Breast epithelium (tissue), 4 donors: ENCODE measurements around the gene PPEF1. TPM values are rescaled to one million over a fixed set of nuclear protein-coding genes. Genes with fewer than 3 reads are reported as not detected.

ENCODE experiments used
- DNase-seq, 2 donors: peaks; one replicate each; pipeline ENCODE4 v3.0.0-alpha.2; 2019; ENCODE audit warnings: low spot score in 2 of 2
- H3K27ac ChIP-seq, 2 donors: fragments of 200-600 bp; sonication (generic) in 1 of 2; one replicate each; pipeline ENCODE4 v1.5.1; 2016 to 2019; ENCODE audit warnings: mild to moderate bottlenecking in 1 of 2
- H3K27me3 ChIP-seq, 2 donors: fragments of 200-600 bp; sonication (generic) in 1 of 2; one replicate each; pipeline versions ENCODE4 v1.5.1 to v1.6.0; 2017 to 2019; ENCODE audit warnings: control low read depth in 1 of 2, mild to moderate bottlenecking in 1 of 2
- H3K36me3 ChIP-seq: fragments of 200-600 bp; one replicate; pipeline ENCODE4 v1.5.1; 2019
- H3K4me1 ChIP-seq, 2 donors: fragments of 200-600 bp; sonication (generic); one replicate each; pipeline ENCODE4 v1.5.1; 2016 to 2019; ENCODE audit warnings: control low read depth in 1 of 2
- H3K4me3 ChIP-seq, 3 donors: fragments of 200-600 bp; sonication (generic); 1 replicate in 2 of 3; 2 replicates in 1 of 3; pipeline ENCODE4 v1.5.1; 2016 to 2019; ENCODE audit warnings: mild to moderate bottlenecking in 3 of 3, moderate library complexity in 2 of 3
- H3K9me3 ChIP-seq, 2 donors: fragments of 200-600 bp; sonication (generic) in 1 of 2; one replicate each; pipeline ENCODE4 v1.5.1; 2016 to 2019; ENCODE audit warnings: control low read depth in 1 of 2
- POLR2A ChIP-seq: fragments of 450-650 bp; IDR thresholded peaks from one replicate; pipeline ENCODE4 v1.6.1; 2016; ENCODE audit warnings: antibody characterized with exemption, mild to moderate bottlenecking, moderate library complexity
- POLR2AphosphoS5 ChIP-seq, 3 donors: sonication (generic); formaldehyde crosslinking; IDR thresholded peaks; one replicate each; pipeline ENCODE4 v1.6.1; 2017; ENCODE audit warnings: antibody characterized with exemption in 3 of 3
- intact Hi-C: fragments of 100-400 bp; cut with DNase I; formaldehyde crosslinking; loops from one replicate; pipeline ENCODE4 v1.15.1; 2023; ENCODE audit warnings: low total_unique reads
- total RNA-seq, 3 donors: library from RNA; depleted of rRNA; stranded (reverse); fragments of >200 nt; gene quantifications; one replicate each; pipeline ENCODE4 v1.1.0, GENCODE V29; 2016
- TF ChIP-seq, protein P1 (sequence below), 3 donors: fragments of 450-650 bp; IDR thresholded peaks; one replicate each; pipeline ENCODE4 v1.5.1; 2016 to 2017; ENCODE audit warnings: antibody characterized with exemption in 3 of 3, mild to moderate bottlenecking in 3 of 3, moderate library complexity in 3 of 3

The PPEF1 gene
- total RNA-seq, 3 donors from 2014 or later, result 0.33 to 0.73 TPM; not detected in 1

DNA sequence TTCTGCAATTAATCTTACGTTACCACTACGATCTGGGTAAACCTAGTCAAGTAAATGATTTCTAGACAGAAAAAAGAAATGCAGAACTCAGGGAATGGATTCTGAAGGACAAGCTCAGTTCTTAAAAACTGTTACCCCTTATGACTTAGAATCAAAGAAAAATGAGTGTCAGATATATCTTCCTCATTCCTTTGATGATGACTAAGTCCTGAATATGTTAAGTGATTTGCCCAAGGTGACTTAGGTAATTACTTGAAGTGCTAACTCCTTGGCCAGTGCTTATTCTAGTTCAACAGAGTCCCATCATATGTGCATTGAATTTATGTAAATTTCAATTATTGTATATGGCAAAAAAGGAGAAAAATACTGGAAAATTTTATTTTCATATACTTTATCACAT lies 92.5 kb downstream of the PPEF1 start:
- H3K4me3 ChIP-seq, result no peak overlapping the region
- no peaks in the 10 kb centered on the region for H3K36me3 ChIP-seq
- no peaks in the 10 kb centered on the region for H3K4me1 ChIP-seq
- intact Hi-C loops, result no loop called here
- peaks cover 0 to 6% of the 10 kb centered on the region in 2 donors for H3K27me3 ChIP-seq
- no peaks in the 10 kb centered on the region for H3K9me3 ChIP-seq
- no peak for DNase-seq
- TF ChIP-seq, protein P1, sequence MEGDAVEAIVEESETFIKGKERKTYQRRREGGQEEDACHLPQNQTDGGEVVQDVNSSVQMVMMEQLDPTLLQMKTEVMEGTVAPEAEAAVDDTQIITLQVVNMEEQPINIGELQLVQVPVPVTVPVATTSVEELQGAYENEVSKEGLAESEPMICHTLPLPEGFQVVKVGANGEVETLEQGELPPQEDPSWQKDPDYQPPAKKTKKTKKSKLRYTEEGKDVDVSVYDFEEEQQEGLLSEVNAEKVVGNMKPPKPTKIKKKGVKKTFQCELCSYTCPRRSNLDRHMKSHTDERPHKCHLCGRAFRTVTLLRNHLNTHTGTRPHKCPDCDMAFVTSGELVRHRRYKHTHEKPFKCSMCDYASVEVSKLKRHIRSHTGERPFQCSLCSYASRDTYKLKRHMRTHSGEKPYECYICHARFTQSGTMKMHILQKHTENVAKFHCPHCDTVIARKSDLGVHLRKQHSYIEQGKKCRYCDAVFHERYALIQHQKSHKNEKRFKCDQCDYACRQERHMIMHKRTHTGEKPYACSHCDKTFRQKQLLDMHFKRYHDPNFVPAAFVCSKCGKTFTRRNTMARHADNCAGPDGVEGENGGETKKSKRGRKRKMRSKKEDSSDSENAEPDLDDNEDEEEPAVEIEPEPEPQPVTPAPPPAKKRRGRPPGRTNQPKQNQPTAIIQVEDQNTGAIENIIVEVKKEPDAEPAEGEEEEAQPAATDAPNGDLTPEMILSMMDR (IDR thresholded peaks at IDR 0.05), result no peak
- no peak for TF ChIP-seq POLR2AphosphoS5 (IDR thresholded peaks at IDR 0.05)
- no peak for TF ChIP-seq POLR2A
- no peak overlapping the region for H3K27ac ChIP-seq

DNA sequence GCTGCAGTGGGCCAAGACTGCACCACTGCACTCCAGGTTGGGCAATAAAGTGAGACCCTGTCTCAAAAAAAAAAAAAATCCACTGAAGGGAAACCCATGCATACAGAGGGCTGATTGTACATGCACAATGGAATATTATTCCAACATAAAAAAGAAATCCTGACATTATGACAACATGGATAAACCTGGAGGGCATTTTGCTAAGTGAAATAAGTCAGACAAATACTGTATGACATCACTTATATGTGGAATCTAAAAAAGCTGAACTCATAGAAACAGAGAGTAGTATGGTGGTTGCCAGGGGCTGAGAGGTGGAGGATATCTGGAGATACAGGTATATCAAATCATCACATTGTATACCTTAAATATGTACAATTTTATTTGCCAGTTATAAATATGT lies 102.2 kb downstream of the PPEF1 start:
- Histone ChIP-seq H3K27me3 (no peaks in the 10 kb centered on the region), H3K4me3 (no peak overlapping the region), H3K9me3 (no peaks in the 10 kb centered on the region), H3K4me1 (no peaks in the 10 kb centered on the region), H3K27ac (no peak overlapping the region), H3K36me3 (no peaks in the 10 kb centered on the region)
- no peak for DNase-seq
- intact Hi-C loops, result no loop called here
- TF ChIP-seq POLR2AphosphoS5 (IDR thresholded peaks at IDR 0.05), result no peak
- TF ChIP-seq, protein P1 (IDR thresholded peaks at IDR 0.05), result no peak
- TF ChIP-seq POLR2A, result no peak

DNA sequence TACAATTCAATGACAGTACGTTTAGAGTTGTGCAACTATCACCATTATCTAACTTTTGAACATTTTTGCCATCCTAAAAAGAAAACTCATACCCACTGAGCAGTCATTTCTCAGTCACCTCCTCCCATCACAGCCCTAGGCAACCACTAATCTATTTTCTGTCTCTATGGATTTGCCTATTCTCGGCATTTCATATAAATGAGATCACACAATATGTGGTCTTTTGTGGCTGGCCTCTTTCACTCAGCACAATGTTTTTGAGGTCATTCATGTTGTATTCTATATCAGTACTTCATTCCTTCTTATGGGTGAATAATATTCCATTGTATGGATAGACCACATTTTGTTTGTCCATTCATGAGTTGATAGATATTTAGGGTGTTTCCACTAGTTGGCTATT lies 103.0 kb downstream of the PPEF1 start:
- Histone ChIP-seq H3K27me3 (no peaks in the 10 kb centered on the region), H3K9me3 (no peaks in the 10 kb centered on the region), H3K27ac (no peak overlapping the region), H3K4me3 (no peak overlapping the region), H3K36me3 (no peaks in the 10 kb centered on the region), H3K4me1 (no peaks in the 10 kb centered on the region)
- intact Hi-C loops, result no loop called here
- DNase-seq, result no peak
- TF ChIP-seq POLR2AphosphoS5 (IDR thresholded peaks at IDR 0.05) (no peak), POLR2A (no peak)
- TF ChIP-seq, protein P1 (IDR thresholded peaks at IDR 0.05), result no peak

DNA sequence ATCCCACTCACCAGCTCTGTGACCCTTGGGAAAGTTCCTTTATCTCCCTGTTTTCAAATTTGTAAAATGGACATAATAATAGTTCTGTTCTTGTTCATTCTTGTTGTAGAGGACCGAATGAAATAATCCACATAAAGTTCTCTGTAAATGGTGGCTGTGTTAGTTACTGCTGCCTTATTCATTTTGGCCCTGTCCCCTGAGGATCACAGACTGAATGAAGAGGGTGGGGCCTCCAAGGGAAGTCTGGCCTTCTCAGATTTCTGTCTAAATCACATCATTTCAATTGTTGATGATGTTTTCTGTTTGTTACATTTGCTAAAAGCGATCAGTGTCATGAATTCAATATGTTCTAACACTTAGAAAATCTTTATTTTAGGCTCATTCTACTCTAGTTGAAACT lies 117.9 kb downstream of the PPEF1 start:
- Histone ChIP-seq H3K4me3 (no peak overlapping the region), H3K4me1 (no peaks in the 10 kb centered on the region), H3K36me3 (no peaks in the 10 kb centered on the region), H3K27ac (no peak overlapping the region), H3K27me3 (peaks cover 0 to 4% of the 10 kb centered on the region in 2 donors), H3K9me3 (peaks cover 3 to 7% of the 10 kb centered on the region in 2 donors)
- intact Hi-C loops, result no loop called here
- no peak for TF ChIP-seq POLR2AphosphoS5 (IDR thresholded peaks at IDR 0.05)
- TF ChIP-seq POLR2A, result no peak
- TF ChIP-seq, protein P1 (IDR thresholded peaks at IDR 0.05), result no peak
- DNase-seq, result no peak

DNA sequence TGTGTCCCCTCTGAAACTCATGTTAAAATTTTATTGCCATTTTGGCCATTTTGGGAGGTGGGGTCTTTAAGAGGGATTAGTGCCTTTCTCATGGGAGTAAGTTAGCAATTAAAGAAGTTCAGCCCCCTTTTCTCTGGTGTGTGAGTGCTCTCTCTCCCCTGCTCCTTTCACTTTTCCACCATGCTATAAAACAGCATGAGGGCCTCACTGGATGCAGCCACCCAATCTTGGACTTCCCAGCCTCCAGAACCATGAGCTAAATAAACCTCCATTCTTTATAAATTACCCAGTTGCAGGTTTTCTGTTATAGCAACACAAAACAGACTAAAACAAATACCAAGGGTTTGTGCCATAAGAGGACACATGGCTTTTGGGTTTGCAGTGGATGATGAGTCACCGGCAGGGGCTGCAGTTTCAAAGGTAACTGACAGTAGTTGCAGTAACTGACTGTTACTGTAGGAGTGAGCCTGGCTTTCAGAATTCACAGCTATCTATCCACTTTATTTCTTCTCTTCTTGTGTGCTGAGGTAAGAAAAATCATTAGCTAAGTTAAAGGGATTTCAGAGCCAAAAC lies 121.5 kb downstream of the PPEF1 start:
- intact Hi-C loops, result no loop called here
- Histone ChIP-seq H3K27me3 (peaks cover 0 to 7% of the 10 kb centered on the region in 2 donors), H3K4me3 (no peak overlapping the region), H3K36me3 (no peaks in the 10 kb centered on the region), H3K9me3 (peaks cover 3 to 7% of the 10 kb centered on the region in 2 donors), H3K4me1 (no peaks in the 10 kb centered on the region), H3K27ac (no peak overlapping the region)
- DNase-seq, result no peak
- TF ChIP-seq POLR2A, result no peak
- TF ChIP-seq, protein P1 (IDR thresholded peaks at IDR 0.05), result no peak
- no peak for TF ChIP-seq POLR2AphosphoS5 (IDR thresholded peaks at IDR 0.05)
